ENCODE data around the gene LRRC4.
A peak's percentile ranks its signal among the peaks of the same experiment; 100 is the strongest.

The LRRC4 gene, protein sequence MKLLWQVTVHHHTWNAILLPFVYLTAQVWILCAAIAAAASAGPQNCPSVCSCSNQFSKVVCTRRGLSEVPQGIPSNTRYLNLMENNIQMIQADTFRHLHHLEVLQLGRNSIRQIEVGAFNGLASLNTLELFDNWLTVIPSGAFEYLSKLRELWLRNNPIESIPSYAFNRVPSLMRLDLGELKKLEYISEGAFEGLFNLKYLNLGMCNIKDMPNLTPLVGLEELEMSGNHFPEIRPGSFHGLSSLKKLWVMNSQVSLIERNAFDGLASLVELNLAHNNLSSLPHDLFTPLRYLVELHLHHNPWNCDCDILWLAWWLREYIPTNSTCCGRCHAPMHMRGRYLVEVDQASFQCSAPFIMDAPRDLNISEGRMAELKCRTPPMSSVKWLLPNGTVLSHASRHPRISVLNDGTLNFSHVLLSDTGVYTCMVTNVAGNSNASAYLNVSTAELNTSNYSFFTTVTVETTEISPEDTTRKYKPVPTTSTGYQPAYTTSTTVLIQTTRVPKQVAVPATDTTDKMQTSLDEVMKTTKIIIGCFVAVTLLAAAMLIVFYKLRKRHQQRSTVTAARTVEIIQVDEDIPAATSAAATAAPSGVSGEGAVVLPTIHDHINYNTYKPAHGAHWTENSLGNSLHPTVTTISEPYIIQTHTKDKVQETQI

DNA sequence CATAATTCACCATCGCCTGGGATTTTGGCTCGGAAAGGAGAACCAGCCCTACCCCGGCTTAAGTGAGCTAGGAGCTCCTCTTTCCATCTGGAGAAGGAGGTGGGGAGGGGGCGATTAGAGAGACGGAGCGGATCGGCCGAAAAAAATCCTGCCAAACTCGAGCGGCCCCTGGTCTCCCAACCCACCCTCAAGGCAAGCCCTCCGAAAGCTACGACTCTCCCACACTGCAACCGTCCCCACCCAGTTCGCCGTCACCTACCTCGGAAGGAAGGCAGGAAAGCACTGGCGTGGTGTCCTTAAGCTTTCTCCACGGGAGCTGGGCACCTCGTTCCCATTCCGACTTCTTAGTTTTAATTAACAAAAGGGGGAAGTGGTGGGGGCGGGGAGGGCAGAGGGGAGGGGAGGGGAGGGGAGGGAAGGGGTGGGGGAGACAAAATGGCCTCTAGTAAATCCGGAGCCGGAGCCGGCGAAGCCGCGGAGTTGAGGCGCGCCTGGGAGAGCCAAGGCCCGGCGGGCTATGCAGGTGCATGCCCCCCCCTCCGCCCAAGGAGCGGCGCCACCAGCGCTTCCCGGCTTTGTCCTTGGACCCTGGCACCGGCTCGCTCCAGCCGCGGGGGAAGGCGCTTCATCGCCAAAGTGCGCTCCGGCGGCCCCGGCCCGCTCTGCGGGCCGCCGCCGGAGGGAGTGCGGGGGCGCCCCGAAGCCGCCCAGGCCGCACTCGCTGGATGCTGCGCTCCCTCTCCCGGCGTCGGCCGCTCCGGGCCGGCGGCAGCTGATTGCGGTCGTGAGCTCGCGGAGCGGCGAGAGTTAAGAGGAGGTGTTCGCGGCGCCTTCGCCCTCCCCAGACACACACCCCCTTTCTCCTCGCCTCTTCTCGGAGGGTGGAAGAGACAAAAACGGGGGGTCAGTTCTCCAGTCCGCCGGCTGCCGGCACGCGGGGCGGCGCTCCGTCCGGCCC, at the start of gene LRRC4:
Gene LRRC4, minus strand, starts transcription at position 784 of the 958 bp plus-strand sequence. CDS start 797 bp downstream, outside the sequence.
- peak; percentile 60 for DNase-seq (ENCODE audit: low read depth)

DNA sequence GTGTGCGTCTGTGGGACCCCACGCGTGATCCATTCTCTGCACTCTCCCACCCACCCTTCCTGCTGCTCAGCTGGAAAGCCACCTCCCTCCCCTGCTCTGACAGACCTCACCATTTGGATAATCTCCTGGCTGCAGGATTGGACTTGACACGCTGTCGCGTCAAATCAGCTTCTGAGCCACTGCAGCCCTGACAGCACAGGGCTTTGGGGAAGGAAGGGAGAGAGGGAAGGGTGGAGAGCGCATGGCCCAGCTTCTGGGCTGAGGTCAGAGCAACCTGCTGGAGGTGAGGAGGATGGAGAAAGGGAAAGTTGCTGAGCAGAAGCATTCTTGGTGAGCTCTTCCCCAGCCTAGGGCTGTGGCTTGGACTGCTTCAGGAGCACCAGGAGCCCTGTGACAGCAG, 48.9 kb upstream of the LRRC4 start:
- DNase-seq (ENCODE audit: low read depth) = no peak
- H3K4me3 ChIP-seq (ENCODE audit: low read length) = no peak overlapping the region
- TF ChIP-seq, protein P1, sequence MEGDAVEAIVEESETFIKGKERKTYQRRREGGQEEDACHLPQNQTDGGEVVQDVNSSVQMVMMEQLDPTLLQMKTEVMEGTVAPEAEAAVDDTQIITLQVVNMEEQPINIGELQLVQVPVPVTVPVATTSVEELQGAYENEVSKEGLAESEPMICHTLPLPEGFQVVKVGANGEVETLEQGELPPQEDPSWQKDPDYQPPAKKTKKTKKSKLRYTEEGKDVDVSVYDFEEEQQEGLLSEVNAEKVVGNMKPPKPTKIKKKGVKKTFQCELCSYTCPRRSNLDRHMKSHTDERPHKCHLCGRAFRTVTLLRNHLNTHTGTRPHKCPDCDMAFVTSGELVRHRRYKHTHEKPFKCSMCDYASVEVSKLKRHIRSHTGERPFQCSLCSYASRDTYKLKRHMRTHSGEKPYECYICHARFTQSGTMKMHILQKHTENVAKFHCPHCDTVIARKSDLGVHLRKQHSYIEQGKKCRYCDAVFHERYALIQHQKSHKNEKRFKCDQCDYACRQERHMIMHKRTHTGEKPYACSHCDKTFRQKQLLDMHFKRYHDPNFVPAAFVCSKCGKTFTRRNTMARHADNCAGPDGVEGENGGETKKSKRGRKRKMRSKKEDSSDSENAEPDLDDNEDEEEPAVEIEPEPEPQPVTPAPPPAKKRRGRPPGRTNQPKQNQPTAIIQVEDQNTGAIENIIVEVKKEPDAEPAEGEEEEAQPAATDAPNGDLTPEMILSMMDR (IDR thresholded peaks at IDR 0.05; ENCODE audit: insufficient read depth, low read depth, low read length, missing control alignments) = no peak

More for the DNA sequence above, at the start of gene LRRC4:
- TF ChIP-seq, protein P1 (IDR thresholded peaks at IDR 0.05; ENCODE audit: insufficient read depth, low read depth, low read length, missing control alignments) = no peak
- H3K4me3 ChIP-seq (ENCODE audit: low read length) = peak within 1 kb of the TSS; percentile 45

DNA sequence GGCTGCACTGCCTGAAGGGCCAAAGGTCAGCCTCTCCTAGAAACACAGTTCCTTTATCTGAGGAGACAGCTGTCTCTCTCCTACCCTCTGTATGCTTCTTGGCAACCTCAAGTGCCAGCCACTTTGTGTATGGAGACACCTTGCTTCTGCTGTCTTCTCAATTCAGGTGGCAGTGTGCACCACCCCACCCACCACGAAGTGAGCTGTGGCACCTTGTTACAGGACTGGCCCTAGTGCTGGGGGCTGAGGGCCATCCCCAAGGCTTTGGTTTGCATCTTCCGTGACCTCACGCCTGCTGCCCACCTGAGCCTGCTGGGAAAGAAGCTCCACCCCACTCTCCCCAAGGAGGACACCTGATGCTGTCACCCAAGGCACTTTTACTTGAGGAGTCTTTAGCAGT, 47.1 kb upstream of the LRRC4 start:
- H3K4me3 ChIP-seq (ENCODE audit: low read length) = no peak overlapping the region
- no peak for DNase-seq (ENCODE audit: low read depth)
- TF ChIP-seq, protein P1 (IDR thresholded peaks at IDR 0.05; ENCODE audit: insufficient read depth, low read depth, low read length, missing control alignments) = no peak

DNA sequence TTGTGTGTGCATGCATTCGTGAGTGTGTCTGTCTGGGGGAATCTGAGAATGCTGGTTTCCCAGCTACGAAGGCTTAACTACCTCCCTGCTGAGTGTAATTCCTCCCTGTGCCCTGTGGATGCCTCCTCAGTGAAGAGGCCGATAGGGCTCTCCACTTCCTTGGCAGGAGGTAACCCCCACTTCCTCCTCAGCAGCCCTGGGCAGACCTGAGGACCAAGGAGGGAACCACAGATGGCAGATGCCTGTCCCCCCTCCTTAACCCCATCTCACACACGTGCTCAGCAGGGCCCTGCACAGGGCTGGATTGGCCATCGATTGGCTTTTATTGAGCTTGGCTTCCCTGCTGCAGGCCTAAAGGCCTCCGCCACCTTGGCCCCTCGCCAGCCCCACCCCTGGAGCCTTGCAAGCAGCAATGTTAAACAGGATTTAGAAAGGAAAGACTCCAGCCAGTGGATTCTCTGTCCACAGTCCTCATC, 45.6 kb upstream of the LRRC4 start:
- TF ChIP-seq, protein P1 (IDR thresholded peaks at IDR 0.05; ENCODE audit: insufficient read depth, low read depth, low read length, missing control alignments) = no peak
- no peak overlapping the region for H3K4me3 ChIP-seq (ENCODE audit: low read length)
- no peak for DNase-seq (ENCODE audit: low read depth)

DNA sequence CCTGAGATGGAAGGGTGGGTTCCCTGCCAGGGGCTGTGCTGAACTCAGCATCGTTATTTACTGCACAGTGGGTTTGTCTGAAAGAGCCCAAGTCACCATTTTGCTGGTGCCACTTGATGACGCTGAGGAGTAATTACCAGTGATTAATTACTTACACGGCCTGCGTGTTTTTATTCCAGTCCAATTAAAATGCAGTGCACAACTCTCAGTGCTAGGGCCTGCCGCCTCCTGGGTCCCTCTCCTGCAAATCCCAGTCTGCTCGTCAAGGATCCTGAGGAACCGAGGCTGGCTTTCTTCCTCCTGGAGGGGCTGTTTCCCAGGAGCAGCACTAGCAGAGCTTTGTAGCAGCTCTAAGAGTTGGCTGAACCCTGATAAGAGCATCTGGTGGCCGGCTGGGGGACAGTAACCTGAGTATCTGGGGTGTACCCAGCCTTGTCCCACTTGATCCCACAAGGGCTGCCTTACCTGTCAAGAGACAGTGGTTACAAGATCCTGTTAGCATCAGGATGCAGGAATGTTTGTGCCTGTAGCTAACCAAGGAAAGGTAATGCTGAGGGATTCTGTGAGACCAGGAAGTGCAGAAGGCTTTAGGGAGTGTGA, 45.1 kb upstream of the LRRC4 start:
- no peak overlapping the region for H3K4me3 ChIP-seq (ENCODE audit: low read length)
- TF ChIP-seq, protein P1 (IDR thresholded peaks at IDR 0.05; ENCODE audit: insufficient read depth, low read depth, low read length, missing control alignments) = no peak
- DNase-seq (ENCODE audit: low read depth) = no peak

Measured in epithelial cell of esophagus (primary cell).